ENCODE data around the gene KHNYN.

- TF ChIP-seq CTCF (IDR thresholded peaks at IDR 0.05) (no peak), POLR2A (IDR thresholded peaks at IDR 0.05) (no peak)
These were observed 10.3 kb downstream of the KHNYN start for GRCh38 chr14:24439830-24440605.
